ENCODE measurements around the gene LPAR4.
"Not testable (repeated sequence)": the region's sequence is repeated elsewhere in the genome, so short reads cannot be mapped to it uniquely, and the experiment has no call there.

The LPAR4 gene
- long read RNA-seq, donor 1, partial matches to known transcripts = 0 of 2 reads
- long read RNA-seq, donor 1, other reads (novel, unspliced or antisense) = 0 of 2 reads
- long read RNA-seq, donor 2 = 0 reads
- long read RNA-seq, donor 3, partial matches to known transcripts = 0 of 4 reads
- long read RNA-seq, donor 3, other reads (novel, unspliced or antisense) = 0 of 4 reads
- long read RNA-seq, donor 4 = 0 reads
- long read RNA-seq, donor 5, partial matches to known transcripts = 0 of 2 reads
- long read RNA-seq, donor 5, other reads (novel, unspliced or antisense) = 0 of 2 reads
- long read RNA-seq, donor 6, partial matches to known transcripts = 9 of 10 reads
- long read RNA-seq, donor 6, other reads (novel, unspliced or antisense) = 0 of 10 reads
- long read RNA-seq, donor 7, partial matches to known transcripts = 0 of 6 reads
- long read RNA-seq, donor 7, other reads (novel, unspliced or antisense) = 0 of 6 reads
- long read RNA-seq, donor 8, partial matches to known transcripts = 0 of 1 reads
- long read RNA-seq, donor 8, other reads (novel, unspliced or antisense) = 0 of 1 reads

- peak; percentile 43 for DNase-seq
These were observed at the start of gene LPAR4 for GRCh38 chrX:78747489-78747888. LPAR4 (plus strand) TSS chrX:78747720; CDS start chrX:78754870, 7,150 bp downstream.

GRCh38 chrX:78706071-78706470 is 41.4 kb upstream of the LPAR4 start:
- DNase-seq = no peak

- no peak for DNase-seq
These were observed 39.3 kb upstream of the LPAR4 start for GRCh38 chrX:78708262-78708661.

GRCh38 chrX:78708816-78709215 is 38.7 kb upstream of the LPAR4 start:
- DNase-seq = no peak

GRCh38 chrX:78710171-78710570 is 37.3 kb upstream of the LPAR4 start:
- no peak for DNase-seq

- no peak for DNase-seq
These were observed 35.2 kb upstream of the LPAR4 start for GRCh38 chrX:78712336-78712735.

- DNase-seq = no peak
These were observed 22.2 kb upstream of the LPAR4 start for GRCh38 chrX:78725287-78725686.

- DNase-seq = no peak
These were observed 1.0 kb upstream of the LPAR4 start for GRCh38 chrX:78746496-78746895.

- DNase-seq = peak; percentile 8
These were observed 451 bp downstream of the LPAR4 start for GRCh38 chrX:78747971-78748370.

- no peak for DNase-seq
These were observed 1.3 kb downstream of the LPAR4 start for GRCh38 chrX:78748846-78749245.

- no peak for DNase-seq
These were observed 6.1 kb downstream of the LPAR4 start for GRCh38 chrX:78753571-78753970.

- no peak for DNase-seq
These were observed 7.4 kb downstream of the LPAR4 start for GRCh38 chrX:78754917-78755316.

- no peak for DNase-seq
These were observed 11.6 kb downstream of the LPAR4 start for GRCh38 chrX:78759081-78759480.

GRCh38 chrX:78769101-78769755 is 21.7 kb downstream of the LPAR4 start:
- no peak for DNase-seq

GRCh38 chrX:78769946-78770345 is 22.4 kb downstream of the LPAR4 start:
- no peak for DNase-seq

- no peak for DNase-seq
These were observed 49.4 kb downstream of the LPAR4 start for GRCh38 chrX:78796916-78797315.

GRCh38 chrX:78800114-78800513 is 52.6 kb downstream of the LPAR4 start:
- DNase-seq = no peak

- DNase-seq = no peak
These were observed 53.2 kb downstream of the LPAR4 start for GRCh38 chrX:78800694-78801093.

- DNase-seq = no peak
These were observed 54.0 kb downstream of the LPAR4 start for GRCh38 chrX:78801522-78801921.

- not testable (repeated sequence) for DNase-seq
These were observed 55.0 kb downstream of the LPAR4 start for GRCh38 chrX:78802526-78802925.
